GM23338 (cell line): ENCODE measurements around the gene INPP5K. TPM values are rescaled to one million over a fixed set of nuclear protein-coding genes. Genes with fewer than 3 reads are reported as not detected.

ENCODE experiments used
- ATAC-seq: fragments of 200-7000 bp; cut with Tn5 transposase; 3 replicates; pipeline ENCODE4 v1.9.1; 2020
- DNase-seq: peaks from one replicate; pipeline ENCODE4 v3.0.0-alpha.2; 2015; ENCODE audit warnings: low spot score
- H2AFZ ChIP-seq: fragments of 200-600 bp; sonication (generic); 2 replicates; pipeline ENCODE4 v1.8.0; 2016; ENCODE audit warnings: antibody characterized with exemption, mild to moderate bottlenecking, moderate library complexity
- H3F3A ChIP-seq: fragments of 200-600 bp; sonication (generic); replicated peaks from 2 replicates; pipeline ENCODE4 v1.8.0; 2017; ENCODE audit warnings: antibody characterized with exemption, mixed run types, low read depth
- H3K27ac ChIP-seq: fragments of 200-600 bp; sonication (generic); 2 replicates; pipeline ENCODE4 v1.6.1; 2016; ENCODE audit warnings: low read depth
- H3K27me3 ChIP-seq: fragments of 200-600 bp; sonication (generic); 2 replicates; pipeline ENCODE4 v1.8.0; 2016; ENCODE audit warnings: mild to moderate bottlenecking, mixed run types, moderate library complexity; ENCODE audit not compliant: insufficient read depth
- H3K36me3 ChIP-seq: fragments of 200-600 bp; sonication (generic); 2 replicates; pipeline ENCODE4 v1.8.0; 2016; ENCODE audit warnings: mild to moderate bottlenecking; ENCODE audit not compliant: insufficient read depth
- H3K4me1 ChIP-seq: fragments of 200-600 bp; sonication (generic); 2 replicates; pipeline ENCODE4 v1.8.0; 2016; ENCODE audit warnings: mild to moderate bottlenecking, moderate library complexity; ENCODE audit not compliant: insufficient read depth
- H3K4me2 ChIP-seq: fragments of 200-600 bp; sonication (generic); 2 replicates; pipeline ENCODE4 v1.7.1; 2017; ENCODE audit warnings: mixed run types
- H3K4me3 ChIP-seq: fragments of 200-600 bp; sonication (generic); 2 replicates; pipeline ENCODE4 v1.6.1; 2016; ENCODE audit warnings: mixed run types
- H3K79me2 ChIP-seq: fragments of 200-600 bp; sonication (generic); replicated peaks from 2 replicates; pipeline ENCODE4 v1.8.0; 2017; ENCODE audit warnings: mild to moderate bottlenecking; ENCODE audit not compliant: insufficient read depth
- H3K9me2 ChIP-seq: fragments of 200-600 bp; sonication (generic); 2 replicates; pipeline ENCODE4 v1.8.0; 2017; ENCODE audit not compliant: insufficient read depth
- H4K20me1 ChIP-seq: fragments of 200-600 bp; sonication (generic); replicated peaks from 2 replicates; pipeline ENCODE4 v1.8.0; 2017; ENCODE audit warnings: mild to moderate bottlenecking; ENCODE audit not compliant: insufficient read depth
- H3K27ac Mint-ChIP-seq: 2 replicates; pipeline ENCODE4 v1.8.0; 2020; ENCODE audit warnings: inconsistent platforms, mild to moderate bottlenecking, moderate library complexity, mixed read lengths
- H3K27me3 Mint-ChIP-seq: 3 replicates; pipeline ENCODE4 v1.8.0; 2022; ENCODE audit warnings: low read depth, mild to moderate bottlenecking, moderate library complexity, mixed read lengths, inconsistent platforms; ENCODE audit not compliant: insufficient read depth, poor library complexity
- H3K36me3 Mint-ChIP-seq: 3 replicates; pipeline ENCODE4 v1.8.0; 2021; ENCODE audit warnings: low read depth, mild to moderate bottlenecking, inconsistent platforms, moderate library complexity, mixed read lengths
- H3K4me1 Mint-ChIP-seq: 3 replicates; pipeline ENCODE4 v1.8.0; 2020; ENCODE audit warnings: mild to moderate bottlenecking, inconsistent platforms, mixed read lengths
- H3K4me3 Mint-ChIP-seq: 3 replicates; pipeline ENCODE4 v1.8.0; 2021; ENCODE audit warnings: moderate library complexity, mild to moderate bottlenecking, inconsistent platforms, mixed read lengths
- H3K9me3 Mint-ChIP-seq: 3 replicates; pipeline ENCODE4 v1.8.0; 2020; ENCODE audit warnings: moderate library complexity, mild to moderate bottlenecking, inconsistent platforms, mixed read lengths
- CREB1 ChIP-seq: fragments of 250-450 bp; sonication (Bioruptor Pico); IDR thresholded peaks from 2 replicates; pipeline ENCODE4 v1.5.0; 2020; ENCODE audit warnings: low read depth, mild to moderate bottlenecking, moderate library complexity
- EZH2 ChIP-seq: fragments of 200-600 bp; sonication (generic); IDR thresholded peaks from one replicate; pipeline ENCODE4 v1.8.0; 2017; ENCODE audit warnings: antibody characterized with exemption, mild to moderate bottlenecking, low read depth; ENCODE audit not compliant: unreplicated experiment
- JUNB ChIP-seq: IDR thresholded peaks from one replicate; pipeline ENCODE4 v1.6.1; 2016; ENCODE audit warnings: antibody characterized with exemption; ENCODE audit not compliant: unreplicated experiment
- NANOG ChIP-seq: IDR thresholded peaks from 2 replicates; pipeline ENCODE4 v1.6.1; 2016; ENCODE audit warnings: antibody characterized with exemption, borderline replicate concordance
- POLR2AphosphoS5 ChIP-seq: IDR thresholded peaks from 2 replicates; pipeline ENCODE4 v1.6.1; 2016; ENCODE audit warnings: antibody characterized with exemption, low read depth
- STAT1 ChIP-seq: IDR thresholded peaks from one replicate; pipeline ENCODE4 v1.6.1; 2016; ENCODE audit warnings: antibody characterized with exemption; ENCODE audit not compliant: unreplicated experiment
- ZNF114 ChIP-seq: fragments of 250-450 bp; sonication (Bioruptor Pico); IDR thresholded peaks from 2 replicates; pipeline ENCODE4 v1.5.0; 2020; ENCODE audit warnings: mild to moderate bottlenecking, moderate library complexity
- ZNF331 ChIP-seq: fragments of 250-450 bp; sonication (Bioruptor Pico); IDR thresholded peaks from 2 replicates; pipeline ENCODE4 v1.5.0; 2020; ENCODE audit warnings: low read depth, mild to moderate bottlenecking, moderate library complexity
- polyA plus RNA-seq: library from polyadenylated mRNA; unstranded; fragments of >200 nt; fragmentation: Nextera tagmentation; extraction: Ambion mirVana; gene quantifications from 2 replicates; pipeline ENCODE4 v1.2.1, GENCODE V29; 2016
- total RNA-seq: library from RNA; depleted of rRNA; stranded (reverse); fragments of >200 nt; shearing (Covaris generic); gene quantifications from 2 replicates; pipeline ENCODE4 v1.2.3, GENCODE V29; 2014
- TF ChIP-seq, protein P1 (sequence below): fragments of 250-450 bp; sonication (Bioruptor Pico); IDR thresholded peaks from 2 replicates; pipeline ENCODE4 v1.5.0; 2020; ENCODE audit warnings: mild to moderate bottlenecking, moderate library complexity
- TF ChIP-seq, protein P2 (sequence below): IDR thresholded peaks from one replicate; pipeline ENCODE4 v1.6.1; 2018; ENCODE audit warnings: antibody characterized with exemption; ENCODE audit not compliant: unreplicated experiment
- TF ChIP-seq, protein P3 (sequence below): IDR thresholded peaks from 2 replicates; pipeline ENCODE4 v1.6.1; 2016; ENCODE audit warnings: antibody characterized with exemption
- TF ChIP-seq, protein P4 (sequence below), 2 experiments: fragments of 200-600 bp in 1 of 2; sonication (generic) in 1 of 2; conservative IDR thresholded peaks; 2 replicates each; pipeline versions ENCODE4 v1.5.1 to v1.6.1; 2016 to 2017; ENCODE audit warnings: antibody characterized with exemption in 2 of 2, low read depth in 2 of 2, mild to moderate bottlenecking in 2 of 2, moderate library complexity in 1 of 2

INPP5K gene
- total and polyA plus RNA-seq, 2 experiments from 2014 or later = 8.4 to 29.7 TPM

DNA sequence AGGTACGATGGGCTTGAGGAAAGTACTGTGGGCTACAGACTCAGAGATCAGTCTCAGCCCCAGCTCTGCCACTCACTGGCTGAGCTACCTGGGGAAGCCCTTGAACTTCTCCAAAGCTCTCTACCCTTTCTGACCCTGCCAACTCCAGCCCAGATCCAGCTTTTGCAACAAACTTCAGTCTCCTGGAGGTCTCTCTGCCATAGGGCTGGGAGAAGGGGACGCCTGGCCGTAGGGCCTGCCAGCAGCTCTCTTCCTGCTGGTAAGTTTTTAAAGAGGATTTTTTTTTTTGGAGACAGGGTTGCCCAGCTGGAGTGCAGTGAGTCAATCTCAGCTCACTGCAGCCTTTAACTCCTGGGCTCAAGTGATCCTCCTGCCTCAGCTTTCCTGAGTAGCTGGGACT, 11.5 kb downstream of the INPP5K start:
- H3K4me3 ChIP-seq = no peak overlapping the region
- no peak for DNase-seq
- no peaks in the 10 kb centered on the region for H3K9me3 Mint-ChIP-seq
- ATAC-seq = no peak
- no peaks in the 10 kb centered on the region for H3K36me3 ChIP-seq
- H3K4me3 Mint-ChIP-seq = no peak overlapping the region
- H3K4me1 ChIP-seq = no peaks in the 10 kb centered on the region
- no peaks in the 10 kb centered on the region for H3K9me2 ChIP-seq
- H3K79me2 ChIP-seq = no peaks in the 10 kb centered on the region
- H4K20me1 ChIP-seq = no peaks in the 10 kb centered on the region
- no peaks in the 10 kb centered on the region for H3F3A ChIP-seq
- H3K27ac ChIP-seq = no peak overlapping the region
- no peaks in the 10 kb centered on the region; the same call in 2 of the 3 replicates for H3K36me3 Mint-ChIP-seq
- H3K4me2 ChIP-seq = no peak overlapping the region
- no peak overlapping the region for H2AFZ ChIP-seq
- 0 out of 3 replicates have a peak, but pooled peaks cover 2% of the 10 kb centered on the region for H3K4me1 Mint-ChIP-seq
- H3K27me3 Mint-ChIP-seq = peaks cover 3% of the 10 kb centered on the region
- no peak overlapping the region for H3K27ac Mint-ChIP-seq
- TF ChIP-seq JUNB = no peak
- TF ChIP-seq EZH2 = no peak
- TF ChIP-seq, protein P1, sequence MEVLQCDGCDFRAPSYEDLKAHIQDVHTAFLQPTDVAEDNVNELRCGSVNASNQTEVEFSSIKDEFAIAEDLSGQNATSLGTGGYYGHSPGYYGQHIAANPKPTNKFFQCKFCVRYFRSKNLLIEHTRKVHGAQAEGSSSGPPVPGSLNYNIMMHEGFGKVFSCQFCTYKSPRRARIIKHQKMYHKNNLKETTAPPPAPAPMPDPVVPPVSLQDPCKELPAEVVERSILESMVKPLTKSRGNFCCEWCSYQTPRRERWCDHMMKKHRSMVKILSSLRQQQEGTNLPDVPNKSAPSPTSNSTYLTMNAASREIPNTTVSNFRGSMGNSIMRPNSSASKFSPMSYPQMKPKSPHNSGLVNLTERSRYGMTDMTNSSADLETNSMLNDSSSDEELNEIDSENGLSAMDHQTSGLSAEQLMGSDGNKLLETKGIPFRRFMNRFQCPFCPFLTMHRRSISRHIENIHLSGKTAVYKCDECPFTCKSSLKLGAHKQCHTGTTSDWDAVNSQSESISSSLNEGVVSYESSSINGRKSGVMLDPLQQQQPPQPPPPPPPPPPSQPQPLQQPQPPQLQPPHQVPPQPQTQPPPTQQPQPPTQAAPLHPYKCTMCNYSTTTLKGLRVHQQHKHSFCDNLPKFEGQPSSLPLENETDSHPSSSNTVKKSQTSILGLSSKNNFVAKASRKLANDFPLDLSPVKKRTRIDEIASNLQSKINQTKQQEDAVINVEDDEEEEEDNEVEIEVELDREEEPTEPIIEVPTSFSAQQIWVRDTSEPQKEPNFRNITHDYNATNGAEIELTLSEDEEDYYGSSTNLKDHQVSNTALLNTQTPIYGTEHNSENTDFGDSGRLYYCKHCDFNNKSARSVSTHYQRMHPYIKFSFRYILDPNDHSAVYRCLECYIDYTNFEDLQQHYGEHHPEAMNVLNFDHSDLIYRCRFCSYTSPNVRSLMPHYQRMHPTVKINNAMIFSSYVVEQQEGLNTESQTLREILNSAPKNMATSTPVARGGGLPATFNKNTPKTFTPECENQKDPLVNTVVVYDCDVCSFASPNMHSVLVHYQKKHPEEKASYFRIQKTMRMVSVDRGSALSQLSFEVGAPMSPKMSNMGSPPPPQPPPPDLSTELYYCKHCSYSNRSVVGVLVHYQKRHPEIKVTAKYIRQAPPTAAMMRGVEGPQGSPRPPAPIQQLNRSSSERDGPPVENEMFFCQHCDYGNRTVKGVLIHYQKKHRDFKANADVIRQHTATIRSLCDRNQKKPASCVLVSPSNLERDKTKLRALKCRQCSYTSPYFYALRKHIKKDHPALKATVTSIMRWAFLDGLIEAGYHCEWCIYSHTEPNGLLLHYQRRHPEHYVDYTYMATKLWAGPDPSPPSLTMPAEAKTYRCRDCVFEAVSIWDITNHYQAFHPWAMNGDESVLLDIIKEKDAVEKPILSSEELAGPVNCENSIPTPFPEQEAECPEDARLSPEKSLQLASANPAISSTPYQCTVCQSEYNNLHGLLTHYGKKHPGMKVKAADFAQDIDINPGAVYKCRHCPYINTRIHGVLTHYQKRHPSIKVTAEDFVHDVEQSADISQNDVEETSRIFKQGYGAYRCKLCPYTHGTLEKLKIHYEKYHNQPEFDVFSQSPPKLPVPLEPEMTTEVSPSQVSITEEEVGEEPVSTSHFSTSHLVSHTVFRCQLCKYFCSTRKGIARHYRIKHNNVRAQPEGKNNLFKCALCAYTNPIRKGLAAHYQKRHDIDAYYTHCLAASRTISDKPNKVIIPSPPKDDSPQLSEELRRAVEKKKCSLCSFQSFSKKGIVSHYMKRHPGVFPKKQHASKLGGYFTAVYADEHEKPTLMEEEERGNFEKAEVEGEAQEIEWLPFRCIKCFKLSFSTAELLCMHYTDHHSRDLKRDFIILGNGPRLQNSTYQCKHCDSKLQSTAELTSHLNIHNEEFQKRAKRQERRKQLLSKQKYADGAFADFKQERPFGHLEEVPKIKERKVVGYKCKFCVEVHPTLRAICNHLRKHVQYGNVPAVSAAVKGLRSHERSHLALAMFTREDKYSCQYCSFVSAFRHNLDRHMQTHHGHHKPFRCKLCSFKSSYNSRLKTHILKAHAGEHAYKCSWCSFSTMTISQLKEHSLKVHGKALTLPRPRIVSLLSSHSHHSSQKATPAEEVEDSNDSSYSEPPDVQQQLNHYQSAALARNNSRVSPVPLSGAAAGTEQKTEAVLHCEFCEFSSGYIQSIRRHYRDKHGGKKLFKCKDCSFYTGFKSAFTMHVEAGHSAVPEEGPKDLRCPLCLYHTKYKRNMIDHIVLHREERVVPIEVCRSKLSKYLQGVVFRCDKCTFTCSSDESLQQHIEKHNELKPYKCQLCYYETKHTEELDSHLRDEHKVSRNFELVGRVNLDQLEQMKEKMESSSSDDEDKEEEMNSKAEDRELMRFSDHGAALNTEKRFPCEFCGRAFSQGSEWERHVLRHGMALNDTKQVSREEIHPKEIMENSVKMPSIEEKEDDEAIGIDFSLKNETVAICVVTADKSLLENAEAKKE = no peak
- TF ChIP-seq STAT1 = no peak
- TF ChIP-seq POLR2AphosphoS5 = no peak
- TF ChIP-seq, protein P2, sequence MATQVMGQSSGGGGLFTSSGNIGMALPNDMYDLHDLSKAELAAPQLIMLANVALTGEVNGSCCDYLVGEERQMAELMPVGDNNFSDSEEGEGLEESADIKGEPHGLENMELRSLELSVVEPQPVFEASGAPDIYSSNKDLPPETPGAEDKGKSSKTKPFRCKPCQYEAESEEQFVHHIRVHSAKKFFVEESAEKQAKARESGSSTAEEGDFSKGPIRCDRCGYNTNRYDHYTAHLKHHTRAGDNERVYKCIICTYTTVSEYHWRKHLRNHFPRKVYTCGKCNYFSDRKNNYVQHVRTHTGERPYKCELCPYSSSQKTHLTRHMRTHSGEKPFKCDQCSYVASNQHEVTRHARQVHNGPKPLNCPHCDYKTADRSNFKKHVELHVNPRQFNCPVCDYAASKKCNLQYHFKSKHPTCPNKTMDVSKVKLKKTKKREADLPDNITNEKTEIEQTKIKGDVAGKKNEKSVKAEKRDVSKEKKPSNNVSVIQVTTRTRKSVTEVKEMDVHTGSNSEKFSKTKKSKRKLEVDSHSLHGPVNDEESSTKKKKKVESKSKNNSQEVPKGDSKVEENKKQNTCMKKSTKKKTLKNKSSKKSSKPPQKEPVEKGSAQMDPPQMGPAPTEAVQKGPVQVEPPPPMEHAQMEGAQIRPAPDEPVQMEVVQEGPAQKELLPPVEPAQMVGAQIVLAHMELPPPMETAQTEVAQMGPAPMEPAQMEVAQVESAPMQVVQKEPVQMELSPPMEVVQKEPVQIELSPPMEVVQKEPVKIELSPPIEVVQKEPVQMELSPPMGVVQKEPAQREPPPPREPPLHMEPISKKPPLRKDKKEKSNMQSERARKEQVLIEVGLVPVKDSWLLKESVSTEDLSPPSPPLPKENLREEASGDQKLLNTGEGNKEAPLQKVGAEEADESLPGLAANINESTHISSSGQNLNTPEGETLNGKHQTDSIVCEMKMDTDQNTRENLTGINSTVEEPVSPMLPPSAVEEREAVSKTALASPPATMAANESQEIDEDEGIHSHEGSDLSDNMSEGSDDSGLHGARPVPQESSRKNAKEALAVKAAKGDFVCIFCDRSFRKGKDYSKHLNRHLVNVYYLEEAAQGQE = no peak
- no peak for TF ChIP-seq NANOG
- TF ChIP-seq, protein P3, sequence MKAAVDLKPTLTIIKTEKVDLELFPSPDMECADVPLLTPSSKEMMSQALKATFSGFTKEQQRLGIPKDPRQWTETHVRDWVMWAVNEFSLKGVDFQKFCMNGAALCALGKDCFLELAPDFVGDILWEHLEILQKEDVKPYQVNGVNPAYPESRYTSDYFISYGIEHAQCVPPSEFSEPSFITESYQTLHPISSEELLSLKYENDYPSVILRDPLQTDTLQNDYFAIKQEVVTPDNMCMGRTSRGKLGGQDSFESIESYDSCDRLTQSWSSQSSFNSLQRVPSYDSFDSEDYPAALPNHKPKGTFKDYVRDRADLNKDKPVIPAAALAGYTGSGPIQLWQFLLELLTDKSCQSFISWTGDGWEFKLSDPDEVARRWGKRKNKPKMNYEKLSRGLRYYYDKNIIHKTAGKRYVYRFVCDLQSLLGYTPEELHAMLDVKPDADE = no peak
- TF ChIP-seq, protein P4, sequence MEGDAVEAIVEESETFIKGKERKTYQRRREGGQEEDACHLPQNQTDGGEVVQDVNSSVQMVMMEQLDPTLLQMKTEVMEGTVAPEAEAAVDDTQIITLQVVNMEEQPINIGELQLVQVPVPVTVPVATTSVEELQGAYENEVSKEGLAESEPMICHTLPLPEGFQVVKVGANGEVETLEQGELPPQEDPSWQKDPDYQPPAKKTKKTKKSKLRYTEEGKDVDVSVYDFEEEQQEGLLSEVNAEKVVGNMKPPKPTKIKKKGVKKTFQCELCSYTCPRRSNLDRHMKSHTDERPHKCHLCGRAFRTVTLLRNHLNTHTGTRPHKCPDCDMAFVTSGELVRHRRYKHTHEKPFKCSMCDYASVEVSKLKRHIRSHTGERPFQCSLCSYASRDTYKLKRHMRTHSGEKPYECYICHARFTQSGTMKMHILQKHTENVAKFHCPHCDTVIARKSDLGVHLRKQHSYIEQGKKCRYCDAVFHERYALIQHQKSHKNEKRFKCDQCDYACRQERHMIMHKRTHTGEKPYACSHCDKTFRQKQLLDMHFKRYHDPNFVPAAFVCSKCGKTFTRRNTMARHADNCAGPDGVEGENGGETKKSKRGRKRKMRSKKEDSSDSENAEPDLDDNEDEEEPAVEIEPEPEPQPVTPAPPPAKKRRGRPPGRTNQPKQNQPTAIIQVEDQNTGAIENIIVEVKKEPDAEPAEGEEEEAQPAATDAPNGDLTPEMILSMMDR (conservative IDR thresholded peaks at IDR 0.05; ENCODE audit: low read depth in 2 of 2) = no peak
- no peak for TF ChIP-seq ZNF114 (CRISPR knock-in tag)
- no peak for TF ChIP-seq CREB1 (CRISPR knock-in tag)
- TF ChIP-seq ZNF331 (CRISPR knock-in tag) = no peak
- no peaks in the 10 kb centered on the region for H3K27me3 ChIP-seq
